ENCODE results near the gene C5.

The C5 gene

DNA sequence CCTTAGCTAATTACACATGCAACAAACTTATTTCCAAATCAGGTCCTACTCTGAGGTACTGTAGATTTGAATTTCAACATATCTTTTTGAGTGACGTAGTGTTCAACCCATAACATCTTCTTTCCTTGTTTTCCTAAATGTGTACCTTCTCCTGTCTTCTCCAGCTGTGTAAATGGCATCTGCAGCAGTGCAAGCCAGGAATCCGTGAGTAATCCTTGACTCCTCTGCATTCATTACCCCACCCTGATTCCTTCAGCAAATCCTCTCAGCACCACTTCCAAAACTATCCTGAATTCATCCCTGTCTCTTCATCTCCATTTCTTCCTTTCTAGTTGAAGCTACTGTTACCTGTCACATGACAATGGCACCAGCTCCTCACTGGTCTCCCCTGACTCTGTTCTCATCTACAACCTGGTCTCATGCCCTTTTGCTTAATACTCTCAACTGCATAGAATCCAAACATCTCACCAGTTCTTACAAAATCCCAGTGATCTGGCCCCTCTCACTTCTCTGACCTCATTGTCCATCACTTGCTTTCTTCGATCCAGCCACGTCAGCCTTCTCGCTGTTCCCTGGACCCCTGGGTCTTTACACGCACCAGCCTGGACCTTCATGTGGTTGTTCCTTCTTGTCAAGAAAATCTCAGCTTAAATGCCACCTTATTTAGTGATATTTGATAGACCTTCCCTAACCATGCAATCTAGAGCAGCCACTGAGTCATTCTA is 108.9 kb downstream of the C5 start:
- Histone ChIP-seq H3K9me2 (ENCODE audit: low read depth, low read length) (no peaks in the 10 kb centered on the region), H3K27ac (ENCODE audit: low read depth, low read length, poor library complexity, severe bottlenecking) (no peak overlapping the region), H3K4me2 (ENCODE audit: low read length) (no peak overlapping the region), H3K9me3 (ENCODE audit: low read length) (no peaks in the 10 kb centered on the region), H3K36me3 (ENCODE audit: insufficient read depth, low read length) (no peaks in the 10 kb centered on the region), H3K4me3 (ENCODE audit: low read depth, low read length, poor library complexity, severe bottlenecking) (no peak overlapping the region), H3K79me2 (ENCODE audit: insufficient read depth, low read length) (no peaks in the 10 kb centered on the region), H4K20me1 (ENCODE audit: insufficient read depth, low read length) (no peaks in the 10 kb centered on the region), H3K9ac (ENCODE audit: low read length) (no peak overlapping the region), H3K27me3 (ENCODE audit: insufficient read depth, low read length) (no peaks in the 10 kb centered on the region), H2AFZ (ENCODE audit: low read length) (no peak overlapping the region), H3K4me1 (ENCODE audit: insufficient read depth, low read length, severe bottlenecking) (peaks cover 20% of the 10 kb centered on the region), H3F3A (ENCODE audit: insufficient read depth, low read length) (no peaks in the 10 kb centered on the region)
- no peak for TF ChIP-seq CTCF (IDR thresholded peaks at IDR 0.05; ENCODE audit: low read length)
- no peak for TF ChIP-seq EZH2 (IDR thresholded peaks at IDR 0.05; ENCODE audit: borderline replicate concordance, low read length)

GRCh38 chr9:120940573-120940972 is 109.5 kb downstream of the C5 start:
- Histone ChIP-seq H3K4me2 (ENCODE audit: low read length) (no peak overlapping the region), H2AFZ (ENCODE audit: low read length) (no peak overlapping the region), H3K36me3 (ENCODE audit: insufficient read depth, low read length) (no peaks in the 10 kb centered on the region), H3K27ac (ENCODE audit: low read depth, low read length, poor library complexity, severe bottlenecking) (no peak overlapping the region), H3K9me2 (ENCODE audit: low read depth, low read length) (no peaks in the 10 kb centered on the region), H3K4me3 (ENCODE audit: low read depth, low read length, poor library complexity, severe bottlenecking) (no peak overlapping the region), H3K9me3 (ENCODE audit: low read length) (no peaks in the 10 kb centered on the region), H3K4me1 (ENCODE audit: insufficient read depth, low read length, severe bottlenecking) (peaks cover 26% of the 10 kb centered on the region), H3K9ac (ENCODE audit: low read length) (no peak overlapping the region), H3K27me3 (ENCODE audit: insufficient read depth, low read length) (no peaks in the 10 kb centered on the region), H3F3A (ENCODE audit: insufficient read depth, low read length) (no peaks in the 10 kb centered on the region), H4K20me1 (ENCODE audit: insufficient read depth, low read length) (no peaks in the 10 kb centered on the region), H3K79me2 (ENCODE audit: insufficient read depth, low read length) (no peaks in the 10 kb centered on the region)
- TF ChIP-seq EZH2 (IDR thresholded peaks at IDR 0.05; ENCODE audit: borderline replicate concordance, low read length) (no peak), CTCF (IDR thresholded peaks at IDR 0.05; ENCODE audit: low read length) (no peak)

DNA sequence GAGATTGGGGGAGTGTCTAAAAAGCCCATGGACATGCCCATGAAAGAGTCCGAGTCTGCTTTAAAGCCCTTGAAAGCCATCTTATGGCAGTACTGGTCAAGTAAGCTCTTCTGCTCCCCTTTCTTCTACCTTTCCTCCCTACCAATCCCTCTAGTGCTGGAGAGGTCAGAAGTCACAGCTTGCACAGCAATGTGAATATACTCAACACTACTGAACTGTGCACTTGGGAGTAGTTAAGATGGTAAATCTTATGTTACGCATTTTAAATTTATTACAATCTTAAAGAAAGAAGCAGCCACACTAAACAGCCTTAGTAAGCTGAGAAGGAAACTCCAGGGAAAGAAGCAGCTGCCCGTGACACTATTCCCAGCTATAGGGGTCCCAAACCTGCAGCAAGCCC is 111.2 kb downstream of the C5 start:
- no peak overlapping the region for H3K4me3 ChIP-seq (ENCODE audit: low read depth, low read length, poor library complexity, severe bottlenecking)
- no peak overlapping the region for H3K9ac ChIP-seq (ENCODE audit: low read length)
- H4K20me1 ChIP-seq (ENCODE audit: insufficient read depth, low read length), result no peaks in the 10 kb centered on the region
- no peaks in the 10 kb centered on the region for H3K27me3 ChIP-seq (ENCODE audit: insufficient read depth, low read length)
- peaks cover 34% of the 10 kb centered on the region for H3K4me1 ChIP-seq (ENCODE audit: insufficient read depth, low read length, severe bottlenecking)
- H3K4me2 ChIP-seq (ENCODE audit: low read length), result no peak overlapping the region
- no peaks in the 10 kb centered on the region for H3K9me3 ChIP-seq (ENCODE audit: low read length)
- H3F3A ChIP-seq (ENCODE audit: insufficient read depth, low read length), result 0 out of 2 replicates have a peak, but pooled peaks cover 4% of the 10 kb centered on the region
- H2AFZ ChIP-seq (ENCODE audit: low read length), result no peak overlapping the region
- no peaks in the 10 kb centered on the region for H3K79me2 ChIP-seq (ENCODE audit: insufficient read depth, low read length)
- TF ChIP-seq CTCF (IDR thresholded peaks at IDR 0.05; ENCODE audit: low read length) (no peak), EZH2 (IDR thresholded peaks at IDR 0.05; ENCODE audit: borderline replicate concordance, low read length) (no peak)
- H3K27ac ChIP-seq (ENCODE audit: low read depth, low read length, poor library complexity, severe bottlenecking), result no peak overlapping the region
- no peaks in the 10 kb centered on the region for H3K36me3 ChIP-seq (ENCODE audit: insufficient read depth, low read length)
- no peaks in the 10 kb centered on the region for H3K9me2 ChIP-seq (ENCODE audit: low read depth, low read length)

Data from OCI-LY1 (cell line).